ENCODE measurements around the gene CABLES1. TPM values are rescaled to one million over a fixed set of nuclear protein-coding genes. Genes with fewer than 3 reads are reported as not detected.

Gene CABLES1
- total RNA-seq, 1 experiment from 2014 or later = 29.5 TPM

GRCh38 chr18:23223641-23224040 is 88.4 kb downstream of the CABLES1 start:
- Mint-ChIP-seq H3K4me3 (ENCODE audit: unreplicated experiment) (no peak overlapping the region), H3K36me3 (ENCODE audit: insufficient read depth, unreplicated experiment) (peaks cover 47% of the 10 kb centered on the region), H3K4me1 (ENCODE audit: low read depth, unreplicated experiment) (peaks cover 9% of the 10 kb centered on the region), H3K27ac (ENCODE audit: unreplicated experiment) (no peak overlapping the region), H3K27me3 (ENCODE audit: insufficient read depth, unreplicated experiment) (no peaks in the 10 kb centered on the region), H3K9me3 (ENCODE audit: unreplicated experiment) (no peaks in the 10 kb centered on the region)
- no TSS peak for BruUV-seq (replicated peaks)
- peaks cover 6% of the 10 kb centered on the region for H3K36me3 ChIP-seq (ENCODE audit: control insufficient read depth, insufficient read depth, low read length)
- H3K9me3 ChIP-seq = no peaks in the 10 kb centered on the region
- H3K27me3 ChIP-seq (replicated peaks; ENCODE audit: control insufficient read depth, insufficient read depth, low read length) = no peaks in the 10 kb centered on the region
- no peak for TF ChIP-seq CTCF (IDR thresholded peaks at IDR 0.05; ENCODE audit: insufficient read depth in 1 of 2, low read depth in 1 of 2, low read length in 1 of 2, severe bottlenecking in 1 of 2, unreplicated experiment in 1 of 2)
- H3K4me3 ChIP-seq (ENCODE audit: low read depth, low read length) = no peak overlapping the region
- ChIA-PET POLR2A (no interaction called here), CTCF (no interaction called here)
- intact Hi-C loops (cut with micrococcal nuclease; ENCODE audit: unreplicated experiment) = no loop called here
- peaks cover 18% of the 10 kb centered on the region for H3K4me1 ChIP-seq
- DNase-seq = no peak

DNA sequence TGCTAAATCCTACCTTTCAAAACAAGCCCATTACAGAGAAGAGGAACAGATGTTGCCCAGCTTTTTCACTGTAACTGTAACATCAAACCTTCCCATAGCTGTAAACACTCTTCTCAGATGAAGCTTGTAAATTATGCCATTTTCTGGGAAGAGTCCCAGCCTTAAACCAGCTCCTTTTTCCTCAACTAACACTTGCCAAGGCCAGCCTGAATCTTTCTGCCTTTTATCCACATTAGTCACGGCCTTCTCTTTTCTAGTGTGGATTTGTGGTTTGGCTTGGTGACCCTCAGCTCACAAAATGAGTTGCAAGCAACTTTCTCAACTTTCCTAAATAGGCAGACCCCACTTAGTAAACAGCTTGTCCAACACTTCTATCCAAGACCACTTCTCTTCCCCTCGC is 90.2 kb downstream of the CABLES1 start:
- no peak overlapping the region for H3K4me3 Mint-ChIP-seq (ENCODE audit: unreplicated experiment)
- H3K36me3 Mint-ChIP-seq (ENCODE audit: insufficient read depth, unreplicated experiment) = peaks cover 46% of the 10 kb centered on the region
- Histone ChIP-seq H3K4me1 (peaks cover 18% of the 10 kb centered on the region), H3K4me3 (ENCODE audit: low read depth, low read length) (no peak overlapping the region), H3K9me3 (no peaks in the 10 kb centered on the region), H3K36me3 (ENCODE audit: control insufficient read depth, insufficient read depth, low read length) (peaks cover 8% of the 10 kb centered on the region), H3K27me3 (replicated peaks; ENCODE audit: control insufficient read depth, insufficient read depth, low read length) (no peaks in the 10 kb centered on the region)
- CTCF ChIA-PET = no interaction called here
- no peak overlapping the region for H3K27ac Mint-ChIP-seq (ENCODE audit: unreplicated experiment)
- BruUV-seq (replicated peaks) = no TSS peak
- intact Hi-C loops (cut with micrococcal nuclease; ENCODE audit: unreplicated experiment) = no loop called here
- no peaks in the 10 kb centered on the region for H3K27me3 Mint-ChIP-seq (ENCODE audit: insufficient read depth, unreplicated experiment)
- H3K4me1 Mint-ChIP-seq (ENCODE audit: low read depth, unreplicated experiment) = peaks cover 9% of the 10 kb centered on the region
- DNase-seq = no peak
- TF ChIP-seq CTCF (IDR thresholded peaks at IDR 0.05; ENCODE audit: insufficient read depth in 1 of 2, low read depth in 1 of 2, low read length in 1 of 2, severe bottlenecking in 1 of 2, unreplicated experiment in 1 of 2) = no peak
- POLR2A ChIA-PET = no interaction called here
- H3K9me3 Mint-ChIP-seq (ENCODE audit: unreplicated experiment) = no peaks in the 10 kb centered on the region

- DNase-seq = no peak
- Mint-ChIP-seq H3K27me3 (ENCODE audit: insufficient read depth, unreplicated experiment) (no peaks in the 10 kb centered on the region), H3K4me3 (ENCODE audit: unreplicated experiment) (no peak overlapping the region), H3K27ac (ENCODE audit: unreplicated experiment) (no peak overlapping the region), H3K36me3 (ENCODE audit: insufficient read depth, unreplicated experiment) (peaks cover 37% of the 10 kb centered on the region), H3K4me1 (ENCODE audit: low read depth, unreplicated experiment) (peaks cover 9% of the 10 kb centered on the region), H3K9me3 (ENCODE audit: unreplicated experiment) (no peaks in the 10 kb centered on the region)
- Histone ChIP-seq H3K9me3 (no peaks in the 10 kb centered on the region), H3K36me3 (ENCODE audit: control insufficient read depth, insufficient read depth, low read length) (peaks cover 8% of the 10 kb centered on the region), H3K4me3 (ENCODE audit: low read depth, low read length) (no peak overlapping the region), H3K4me1 (peaks cover 18% of the 10 kb centered on the region), H3K27me3 (replicated peaks; ENCODE audit: control insufficient read depth, insufficient read depth, low read length) (no peaks in the 10 kb centered on the region)
- intact Hi-C loops (cut with micrococcal nuclease; ENCODE audit: unreplicated experiment) = no loop called here
- CTCF ChIA-PET = no interaction called here
- POLR2A ChIA-PET = no interaction called here
- BruUV-seq (replicated peaks) = no TSS peak
- no peak for TF ChIP-seq CTCF (IDR thresholded peaks at IDR 0.05; ENCODE audit: insufficient read depth in 1 of 2, low read depth in 1 of 2, low read length in 1 of 2, severe bottlenecking in 1 of 2, unreplicated experiment in 1 of 2)
Measured at GRCh38 chr18:23226391-23226790, 91.1 kb downstream of the CABLES1 start.
